ENCODE measurements around the gene SELE.

SELE gene

GRCh38 chr1:169708647-169709046 is 25.2 kb downstream of the SELE start:
- TF ChIP-seq CTCF (IDR thresholded peaks at IDR 0.05; ENCODE audit: low read depth, low read length): no peak
- H3K4me3 ChIP-seq (ENCODE audit: low read depth, low read length): no peak overlapping the region

GRCh38 chr1:169707912-169708604 is 25.8 kb downstream of the SELE start:
- no peak overlapping the region for H3K4me3 ChIP-seq (ENCODE audit: low read depth, low read length)
- TF ChIP-seq CTCF (IDR thresholded peaks at IDR 0.05; ENCODE audit: low read depth, low read length): no peak

GRCh38 chr1:169704797-169705196 is 29.1 kb downstream of the SELE start:
- TF ChIP-seq CTCF (IDR thresholded peaks at IDR 0.05; ENCODE audit: low read depth, low read length): no peak
- no peak overlapping the region for H3K4me3 ChIP-seq (ENCODE audit: low read depth, low read length)

GRCh38 chr1:169701261-169702005 is 32.4 kb downstream of the SELE start:
- TF ChIP-seq CTCF (IDR thresholded peaks at IDR 0.05; ENCODE audit: low read depth, low read length): no peak
- no peak overlapping the region for H3K4me3 ChIP-seq (ENCODE audit: low read depth, low read length)

GRCh38 chr1:169699707-169700106 is 34.2 kb downstream of the SELE start:
- TF ChIP-seq CTCF (IDR thresholded peaks at IDR 0.05; ENCODE audit: low read depth, low read length): no peak
- H3K4me3 ChIP-seq (ENCODE audit: low read depth, low read length): no peak overlapping the region

- TF ChIP-seq CTCF (IDR thresholded peaks at IDR 0.05; ENCODE audit: low read depth, low read length): no peak
- H3K4me3 ChIP-seq (ENCODE audit: low read depth, low read length): no peak overlapping the region
Observed at GRCh38 chr1:169698976-169699375, 34.9 kb downstream of the SELE start.

GRCh38 chr1:169697755-169698154 is 36.1 kb downstream of the SELE start:
- no peak overlapping the region for H3K4me3 ChIP-seq (ENCODE audit: low read depth, low read length)
- no peak for TF ChIP-seq CTCF (IDR thresholded peaks at IDR 0.05; ENCODE audit: low read depth, low read length)

All from WI38 (cell line).